Liver (tissue), 3 donors: ENCODE measurements around the gene BLTP3A.

Source experiments
- ATF3 ChIP-seq: IDR thresholded peaks from 2 replicates; pipeline ENCODE4 v1.6.1; 2016; ENCODE audit warnings: antibody characterized with exemption
- CTCF ChIP-seq: fragments of 150-350 bp; IDR thresholded peaks from 2 replicates; pipeline ENCODE4 v1.5.1; 2017; ENCODE audit warnings: improper control_type of control experiment, low read depth, low read length; ENCODE audit not compliant: missing input control
- FOXA1 ChIP-seq: IDR thresholded peaks from 2 replicates; pipeline ENCODE4 v1.6.1; 2016; ENCODE audit warnings: antibody characterized with exemption
- GABPA ChIP-seq, 2 donors: IDR thresholded peaks in 1 of 2; conservative IDR thresholded peaks in 1 of 2; 2 replicates each; pipeline ENCODE4 v1.6.1; 2016; ENCODE audit warnings: antibody characterized with exemption in 2 of 2, mild to moderate bottlenecking in 1 of 2, moderate library complexity in 1 of 2
- HNF4G ChIP-seq: IDR thresholded peaks from 2 replicates; pipeline ENCODE4 v1.6.1; 2016; ENCODE audit warnings: antibody characterized with exemption
- JUND ChIP-seq, 2 donors: IDR thresholded peaks; 2 replicates each; pipeline ENCODE4 v1.6.1; 2016; ENCODE audit warnings: antibody characterized with exemption in 2 of 2
- MAX ChIP-seq: IDR thresholded peaks from 2 replicates; pipeline ENCODE4 v1.6.1; 2016; ENCODE audit warnings: antibody characterized with exemption
- RAD21 ChIP-seq, 2 donors: IDR thresholded peaks; 2 replicates each; pipeline ENCODE4 v1.6.1; 2016; ENCODE audit warnings: antibody characterized with exemption in 2 of 2, mild to moderate bottlenecking in 2 of 2
- REST ChIP-seq: IDR thresholded peaks from 2 replicates; pipeline ENCODE4 v1.6.1; 2016; ENCODE audit warnings: antibody characterized with exemption, mild to moderate bottlenecking
- SP1 ChIP-seq: IDR thresholded peaks from 2 replicates; pipeline ENCODE4 v1.6.1; 2018; ENCODE audit warnings: antibody characterized with exemption, mild to moderate bottlenecking
- TAF1 ChIP-seq: conservative IDR thresholded peaks from 2 replicates; pipeline ENCODE4 v1.6.1; 2016; ENCODE audit warnings: antibody characterized with exemption, mild to moderate bottlenecking
- YY1 ChIP-seq: IDR thresholded peaks from 2 replicates; pipeline ENCODE4 v1.6.1; 2016; ENCODE audit warnings: antibody characterized with exemption, mild to moderate bottlenecking
- ZBTB33 ChIP-seq: IDR thresholded peaks from 2 replicates; pipeline ENCODE4 v1.6.1; 2016; ENCODE audit warnings: antibody characterized with exemption
- donor health status: healthy.
- donor health status: healthy.

GRCh38 chr6:34757687-34758274 is 34.1 kb upstream of the BLTP3A start:
- TF ChIP-seq REST, result no peak
- TF ChIP-seq CTCF, result no peak
- no peak for TF ChIP-seq GABPA (IDR thresholded peaks at IDR 0.05 in 1 of 2, conservative IDR thresholded peaks at IDR 0.05 in 1 of 2)
- TF ChIP-seq MAX, result no peak
- no peak for TF ChIP-seq RAD21 (IDR thresholded peaks at IDR 0.05)
- TF ChIP-seq SP1, result no peak
- no peak for TF ChIP-seq JUND (IDR thresholded peaks at IDR 0.05)
- TF ChIP-seq FOXA1, result no peak
- no peak for TF ChIP-seq YY1
- no peak for TF ChIP-seq TAF1
- no peak for TF ChIP-seq ZBTB33
- no peak for TF ChIP-seq HNF4G
- no peak for TF ChIP-seq ATF3
